Measurements from ENCODE around the gene NLGN1. TPM values are rescaled to one million over a fixed set of nuclear protein-coding genes. Genes with fewer than 3 reads are reported as not detected.

NLGN1 gene
- total RNA-seq, 1 experiment from 2014 or later, result 0.85 TPM

- POLR2A ChIA-PET, result no interaction called here
- intact Hi-C loops (cut with micrococcal nuclease; ENCODE audit: unreplicated experiment), result no loop called here
Measured at GRCh38 chr3:174068035-174068434, 670.5 kb downstream of the NLGN1 start.

GRCh38 chr3:174072675-174073074 lies 675.1 kb downstream of the NLGN1 start:
- H3K4me1 ChIP-seq (ENCODE audit: control insufficient read depth, insufficient read depth, low read length), result no peaks in the 10 kb centered on the region
- no peaks in the 10 kb centered on the region for H3K27me3 ChIP-seq (ENCODE audit: control insufficient read depth, insufficient read depth, low read length)
- CTCF ChIA-PET, result no interaction called here
- no peaks in the 10 kb centered on the region for H3K36me3 ChIP-seq (ENCODE audit: control insufficient read depth, insufficient read depth, low read length)
- intact Hi-C loops (cut with micrococcal nuclease; ENCODE audit: unreplicated experiment), result no loop called here
- no peak overlapping the region for H3K27ac ChIP-seq (ENCODE audit: low read length)
- no peak for DNase-seq (ENCODE audit: low read depth, low spot score)
- BruUV-seq (replicated peaks), result no TSS peak
- no peak for TF ChIP-seq POLR2AphosphoS5 (IDR thresholded peaks at IDR 0.05; ENCODE audit: low read depth, low read length)
- TF ChIP-seq CTCF (IDR thresholded peaks at IDR 0.05), result no peak
- TF ChIP-seq TCF7L2 (IDR thresholded peaks at IDR 0.05; ENCODE audit: low read depth, low read length), result no peak
- no peak for TF ChIP-seq REST (IDR thresholded peaks at IDR 0.05; ENCODE audit: insufficient read depth in 1 of 2, low read depth in 2 of 2, low read length in 1 of 2)
- TF ChIP-seq SIN3A (IDR thresholded peaks at IDR 0.05; ENCODE audit: borderline replicate concordance, insufficient read depth, low read depth, low read length), result no peak
- ATAC-seq, result no peak
- H3K9me3 ChIP-seq (ENCODE audit: control insufficient read depth, insufficient read depth, low read depth, low read length), result no peaks in the 10 kb centered on the region
- no peak overlapping the region for H3K4me3 ChIP-seq (ENCODE audit: low read depth in 2 of 2, low read length in 2 of 2)
- POLR2A ChIA-PET, result no interaction called here
- in situ Hi-C loops (cut with HindIII; ENCODE audit: low pct_unique_long_range_greater_than_20kb, low sequenced_read_pairs), result no loop called here

More at GRCh38 chr3:174068035-174068434, 670.5 kb downstream of the NLGN1 start:
- H3K27me3 ChIP-seq (ENCODE audit: control insufficient read depth, insufficient read depth, low read length), result no peaks in the 10 kb centered on the region
- CTCF ChIA-PET, result no interaction called here
- no peaks in the 10 kb centered on the region for H3K4me1 ChIP-seq (ENCODE audit: control insufficient read depth, insufficient read depth, low read length)
- ATAC-seq (no peak), DNase-seq (ENCODE audit: low read depth, low spot score) (no peak)
- in situ Hi-C loops (cut with HindIII; ENCODE audit: low pct_unique_long_range_greater_than_20kb, low sequenced_read_pairs), result no loop called here
- peaks cover 8% of the 10 kb centered on the region for H3K9me3 ChIP-seq (ENCODE audit: control insufficient read depth, insufficient read depth, low read depth, low read length)
- TF ChIP-seq SIN3A (IDR thresholded peaks at IDR 0.05; ENCODE audit: borderline replicate concordance, insufficient read depth, low read depth, low read length) (no peak), POLR2AphosphoS5 (IDR thresholded peaks at IDR 0.05; ENCODE audit: low read depth, low read length) (no peak), REST (IDR thresholded peaks at IDR 0.05; ENCODE audit: insufficient read depth in 1 of 2, low read depth in 2 of 2, low read length in 1 of 2) (no peak), TCF7L2 (IDR thresholded peaks at IDR 0.05; ENCODE audit: low read depth, low read length) (no peak), CTCF (IDR thresholded peaks at IDR 0.05) (no peak)
- no peak overlapping the region for H3K4me3 ChIP-seq (ENCODE audit: low read depth in 2 of 2, low read length in 2 of 2)
- H3K27ac ChIP-seq (ENCODE audit: low read length), result no peak overlapping the region
- BruUV-seq (replicated peaks), result no TSS peak
- H3K36me3 ChIP-seq (ENCODE audit: control insufficient read depth, insufficient read depth, low read length), result no peaks in the 10 kb centered on the region

Measured in Panc1 (cell line).